Daoy (cell line): Measurements from ENCODE around the gene ACSS1. TPM values are rescaled to one million over a fixed set of nuclear protein-coding genes. Genes with fewer than 3 reads are reported as not detected.
"Not testable (repeated sequence)": the region's sequence is repeated elsewhere in the genome, so short reads cannot be mapped to it uniquely, and the experiment has no call there.

ENCODE experiments used
- DNase-seq: peaks from one replicate; pipeline ENCODE4 v3.0.0-alpha.2; 2015; ENCODE audit warnings: low read depth
- total RNA-seq: library from RNA; depleted of rRNA; stranded (reverse); fragments of >200 nt; shearing (Covaris generic); gene quantifications from 2 replicates; pipeline ENCODE4 v1.2.3, GENCODE V29; 2014

Gene ACSS1
- total RNA-seq, 1 experiment from 2014 or later, result 0.86 TPM

DNA sequence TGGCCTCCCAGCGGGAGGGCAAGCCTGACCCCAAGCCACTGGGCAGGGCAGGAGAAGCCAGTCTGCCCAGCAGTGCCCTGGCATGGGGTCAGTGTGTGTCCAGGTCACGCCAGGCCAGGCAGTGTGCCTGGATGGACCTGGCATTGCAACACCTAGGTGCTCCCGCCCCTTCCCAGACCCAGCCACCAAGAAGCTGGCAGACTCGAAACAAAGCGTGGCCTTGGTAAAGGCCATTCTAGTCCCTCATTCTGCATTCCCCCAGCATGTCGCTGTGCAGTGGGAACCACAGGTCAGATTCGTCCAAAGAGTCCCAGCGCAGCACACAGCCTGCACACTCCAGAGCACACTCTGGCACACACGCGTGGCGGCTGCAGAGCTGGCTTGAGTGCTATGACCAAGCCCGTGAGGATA is 46.1 kb downstream of the ACSS1 start:
- no peak for DNase-seq

DNA sequence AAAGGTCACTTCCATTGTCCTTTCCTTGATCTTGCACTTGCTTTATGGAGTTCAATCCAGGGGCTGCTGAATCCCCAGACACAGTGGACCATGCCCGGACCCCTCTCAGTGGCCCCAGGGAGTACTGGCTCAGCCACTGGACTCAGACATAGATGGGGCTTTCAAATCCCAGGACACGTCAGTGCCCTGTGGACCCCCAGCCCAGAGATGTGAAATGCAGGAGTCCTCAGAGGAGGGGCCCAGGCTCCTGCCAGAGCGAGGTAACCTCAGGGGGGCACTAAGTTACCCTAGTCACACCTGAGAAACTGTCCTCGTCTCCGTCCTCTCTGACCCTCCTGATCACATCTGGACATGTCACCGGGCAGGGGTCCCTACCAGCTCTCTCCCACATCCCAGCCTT is 46.7 kb downstream of the ACSS1 start:
- DNase-seq, result no peak

DNA sequence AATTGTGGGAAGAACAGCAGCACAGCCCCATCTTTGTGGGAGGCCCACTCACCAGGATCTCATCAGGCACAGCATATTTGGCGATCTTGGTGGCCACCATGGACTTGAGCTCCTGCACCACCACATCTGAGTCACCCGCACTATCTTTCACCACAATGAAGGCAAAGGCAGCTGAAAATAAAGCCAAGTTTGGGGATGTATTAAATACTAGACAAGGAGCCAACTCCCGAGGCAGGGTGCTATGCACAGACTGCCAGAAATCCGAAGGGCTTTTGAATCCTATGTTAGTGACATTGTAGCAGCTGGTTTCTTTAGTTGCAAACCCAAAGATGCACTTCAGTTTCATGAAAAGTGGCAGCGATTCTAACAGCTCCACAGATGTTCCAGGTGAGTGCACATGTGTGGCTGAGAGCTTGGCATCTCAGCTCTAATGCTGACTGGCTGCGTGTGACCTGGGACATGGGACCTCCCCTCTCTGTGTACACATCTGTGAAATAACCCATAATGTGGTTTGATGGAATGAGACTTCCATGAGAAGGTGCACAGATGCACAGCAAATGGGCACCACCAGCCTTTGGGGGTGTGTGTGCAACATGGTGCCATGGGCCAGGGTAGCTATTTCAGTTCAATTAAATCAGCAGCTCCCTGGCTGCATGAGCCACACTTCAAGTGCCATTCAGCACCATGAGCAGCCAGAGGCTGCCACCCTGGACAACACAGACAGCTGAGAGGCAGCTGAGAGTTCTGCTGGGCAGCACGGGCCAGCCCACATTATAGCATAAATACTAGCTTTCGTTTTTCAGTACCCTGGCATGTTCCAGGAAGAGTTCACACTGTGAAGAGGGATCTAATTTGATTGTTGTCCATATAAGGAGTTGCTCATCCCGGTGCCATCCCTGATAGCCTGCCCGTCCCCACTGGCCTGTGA is 48.5 kb downstream of the ACSS1 start:
- peak; percentile 45 for DNase-seq

- no peak for DNase-seq
Observed at GRCh38 chr20:25008388-25009217, 49.3 kb downstream of the ACSS1 start.

- DNase-seq, result no peak
Observed at GRCh38 chr20:25007491-25008305, 50.2 kb downstream of the ACSS1 start.

DNA sequence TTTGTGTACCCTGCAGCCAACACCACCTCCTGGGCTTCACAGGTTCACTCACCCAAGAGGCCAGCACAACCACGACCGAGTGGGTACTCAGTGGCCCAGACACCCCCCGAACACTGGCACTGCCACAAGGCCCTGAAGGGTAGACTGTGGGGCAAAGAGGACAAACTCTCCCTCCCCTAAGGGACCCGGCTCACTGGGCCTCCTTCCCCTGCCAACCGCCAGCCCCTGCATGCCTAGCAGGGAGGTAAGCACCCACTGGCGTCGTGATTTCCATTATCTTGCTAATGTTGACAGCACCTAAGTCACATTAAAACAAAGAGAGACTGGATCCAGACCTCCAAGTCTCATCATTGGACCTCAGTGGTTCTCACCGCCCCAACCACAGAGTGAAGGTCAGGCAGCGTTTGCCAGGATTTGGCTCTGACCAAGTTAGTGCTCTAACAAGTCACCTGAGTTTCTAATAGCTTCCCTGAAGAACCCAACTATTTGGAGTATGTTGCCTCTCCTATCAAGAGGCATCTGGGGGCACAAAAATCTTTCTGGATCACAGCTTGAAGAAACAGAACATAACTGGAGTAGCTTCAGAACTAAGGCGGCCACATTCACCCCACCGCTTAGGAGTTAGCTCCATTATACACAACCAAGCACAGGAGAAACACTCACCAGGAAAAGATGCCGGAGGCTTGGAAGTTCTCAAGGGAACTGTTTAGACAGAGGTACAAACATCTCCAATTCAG is 51.3 kb downstream of the ACSS1 start:
- no peak for DNase-seq

- no peak for DNase-seq
Observed at GRCh38 chr20:25005661-25006060, 52.3 kb downstream of the ACSS1 start.

GRCh38 chr20:25005220-25005619 is 52.7 kb downstream of the ACSS1 start:
- DNase-seq, result no peak

DNA sequence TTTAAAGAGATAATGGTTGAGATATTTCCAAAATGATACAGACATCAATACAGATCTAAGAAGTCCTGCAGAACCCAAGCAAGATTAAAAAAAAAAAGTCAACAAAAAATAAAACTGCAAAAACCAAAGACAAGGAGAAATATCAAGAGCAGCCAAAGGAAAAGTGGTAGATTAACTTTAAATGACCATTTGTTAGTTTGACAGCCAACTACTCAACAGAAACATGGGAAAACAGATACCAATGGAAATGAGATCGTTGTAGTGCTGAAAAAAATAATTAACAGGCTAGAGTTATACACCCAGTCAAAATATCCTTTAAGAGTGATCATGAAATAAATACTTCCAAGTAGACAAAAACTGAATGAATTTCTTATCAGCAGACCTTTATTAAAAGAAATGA is 54.9 kb downstream of the ACSS1 start:
- no peak for DNase-seq

- DNase-seq, result not testable (repeated sequence)
Observed at GRCh38 chr20:25001323-25001722, 56.6 kb downstream of the ACSS1 start.

DNA sequence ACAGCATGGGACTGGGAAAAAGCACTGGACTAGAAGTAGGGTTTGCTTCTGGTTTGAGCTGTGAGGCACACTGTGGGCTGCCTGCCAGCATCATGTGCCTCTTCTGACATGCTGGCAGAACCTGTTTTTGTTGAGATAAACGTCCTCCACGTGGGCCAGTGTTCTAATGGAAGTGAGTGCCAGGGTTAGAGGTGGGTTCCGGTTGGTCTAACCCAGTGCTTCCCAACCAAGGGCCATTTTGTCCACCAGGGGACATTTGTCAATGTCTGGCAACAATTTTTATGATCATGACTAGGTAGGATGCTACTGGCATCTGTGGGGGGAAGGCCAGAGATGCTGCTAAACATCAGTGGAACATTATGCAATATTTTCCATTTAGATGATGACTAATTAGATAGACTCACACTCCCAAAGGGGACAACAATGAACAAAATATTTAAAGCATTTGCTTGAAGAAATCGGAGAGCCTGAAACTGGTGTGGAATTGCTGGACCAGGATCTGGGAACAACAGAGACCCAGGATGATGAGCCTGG is 57.6 kb downstream of the ACSS1 start:
- peak; percentile 45 for DNase-seq

GRCh38 chr20:24999568-24999967 is 58.4 kb downstream of the ACSS1 start:
- no peak for DNase-seq

DNA sequence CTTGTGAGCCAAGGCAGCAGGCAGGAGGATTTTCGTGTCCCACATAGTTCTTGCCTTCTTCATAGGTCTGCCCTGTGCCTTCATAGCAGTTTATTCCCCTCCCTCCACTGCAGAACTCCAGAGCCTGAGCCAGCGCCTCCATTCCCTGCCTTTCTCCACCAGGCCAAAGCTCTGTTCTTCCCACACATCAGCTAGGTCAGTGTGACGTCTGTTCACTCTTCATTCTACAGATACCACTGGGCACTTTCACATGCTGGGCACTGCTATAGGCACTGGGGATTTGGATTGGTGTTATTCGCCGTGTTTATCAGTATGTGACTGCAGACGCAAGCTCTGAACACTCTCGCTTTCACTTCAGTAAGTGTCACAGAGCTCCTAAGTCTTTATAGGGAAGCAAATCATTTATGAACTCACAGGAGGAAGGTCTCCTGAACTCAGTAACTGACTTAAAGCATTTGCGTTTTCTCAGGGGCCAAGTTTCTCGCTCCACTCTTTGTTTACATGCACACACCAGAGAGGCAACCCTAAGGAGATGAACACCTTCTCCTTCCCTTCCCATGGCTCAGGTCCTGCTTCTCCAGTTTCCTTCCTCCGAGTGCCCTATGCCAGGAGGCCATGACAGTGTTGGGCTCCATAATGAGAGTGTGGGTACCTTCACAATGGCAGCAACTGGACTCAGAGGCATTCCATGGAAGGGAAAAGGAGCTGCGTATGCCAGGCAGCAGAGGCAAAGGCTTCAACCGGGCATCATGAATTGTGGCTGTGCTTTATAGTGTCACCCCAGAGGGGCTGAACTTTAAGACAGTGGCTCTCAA is 59.1 kb downstream of the ACSS1 start:
- DNase-seq, result no peak

- no peak for DNase-seq
Observed at GRCh38 chr20:24998121-24998520, 59.8 kb downstream of the ACSS1 start.

DNA sequence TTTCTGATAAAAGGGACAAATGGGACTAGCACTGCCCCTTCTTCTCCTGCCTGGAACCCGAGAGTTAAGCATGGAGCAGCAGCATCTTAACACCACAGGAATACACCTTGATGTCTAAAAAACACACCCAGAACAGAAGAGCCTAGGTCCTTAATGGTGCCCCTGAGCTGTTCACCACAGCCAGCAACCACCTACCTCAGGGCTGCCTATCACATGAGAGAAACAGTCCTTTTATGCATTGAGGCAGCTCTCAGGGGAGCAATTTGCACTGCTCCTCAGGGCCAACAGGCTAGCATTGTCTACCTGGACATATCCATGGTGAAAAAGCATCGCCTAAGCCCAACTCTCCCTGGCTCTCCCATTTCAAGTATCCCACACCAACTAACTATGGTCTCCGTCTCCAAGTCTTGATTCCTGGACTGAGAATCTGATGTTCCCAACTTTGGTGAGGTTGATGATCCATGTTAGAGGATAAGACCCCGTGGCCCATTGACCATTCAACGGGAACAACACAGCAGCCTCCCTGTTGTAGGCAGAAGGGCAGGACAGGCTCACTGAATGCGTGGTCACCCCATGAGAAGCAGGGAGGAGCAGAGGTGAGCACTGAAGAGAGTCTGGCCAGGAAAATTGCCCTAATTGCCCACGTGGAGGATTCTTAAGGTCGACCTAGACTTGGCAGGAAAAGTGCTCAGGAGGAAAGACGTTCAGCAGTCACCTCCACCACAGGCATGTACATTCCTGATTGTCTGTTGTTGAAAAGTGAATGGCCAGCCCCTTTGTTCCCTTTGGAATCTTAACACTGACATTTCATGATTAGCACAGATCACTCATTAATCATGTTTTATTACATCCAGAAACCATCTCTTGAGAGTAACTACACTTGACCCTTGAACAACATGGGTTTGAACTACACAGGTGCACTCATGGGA is 61.2 kb downstream of the ACSS1 start:
- DNase-seq, result no peak

GRCh38 chr20:24995741-24996448 is 62.0 kb downstream of the ACSS1 start:
- DNase-seq, result peak; percentile 13

- DNase-seq, result peak; percentile 69
Observed at GRCh38 chr20:24994470-24995368, 63.2 kb downstream of the ACSS1 start.
